Measurements from ENCODE around the gene ABCB7.
"Not testable (repeated sequence)": the region's sequence is repeated elsewhere in the genome, so short reads cannot be mapped to it uniquely, and the experiment has no call there.

ABCB7 gene

DNA sequence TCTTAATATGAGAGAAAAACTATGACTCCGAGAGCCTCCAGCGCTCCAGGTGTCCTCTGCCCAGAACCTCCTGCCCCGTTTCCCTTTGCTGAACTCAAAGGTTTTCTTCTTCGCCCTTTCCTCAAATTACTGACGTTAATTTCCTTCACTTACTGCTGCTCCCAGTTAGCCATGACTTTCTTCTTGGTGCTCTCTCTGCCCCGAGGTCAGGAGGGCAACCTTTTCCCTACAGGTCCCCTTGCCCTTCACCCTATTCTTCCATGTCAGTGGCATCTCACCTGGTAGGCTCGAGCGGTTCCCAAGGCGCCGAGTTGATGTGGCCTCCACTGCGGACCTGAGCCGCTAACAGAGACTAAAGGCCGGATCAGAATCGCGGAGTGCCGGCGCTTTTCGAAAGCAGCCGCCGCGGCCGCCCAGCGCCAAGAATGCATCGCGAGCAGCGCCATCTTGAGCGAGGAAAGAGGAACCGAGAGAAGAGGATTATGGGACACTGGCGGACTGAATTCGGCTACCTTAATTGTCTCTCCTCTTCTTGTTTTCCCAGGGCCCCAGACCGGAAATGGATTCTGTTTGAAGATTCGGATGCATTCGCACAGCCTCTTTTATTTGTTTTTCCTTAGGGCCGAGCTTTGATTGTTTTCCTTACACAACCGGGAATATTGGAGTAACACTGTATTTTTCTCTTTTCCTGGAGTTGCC lies at the start of gene ABCB7:
TSS of gene ABCB7 (minus strand) at position 457 of the 699 bp plus-strand sequence. CDS start at position 446, 11 bp downstream.
- in situ Hi-C loops (cut with HindIII; ENCODE audit: low pct_ligation_motif_present, low pct_unique_long_range_greater_than_20kb, low sequenced_read_pairs): no loop called here
- peak; percentile 63 for DNase-seq

DNA sequence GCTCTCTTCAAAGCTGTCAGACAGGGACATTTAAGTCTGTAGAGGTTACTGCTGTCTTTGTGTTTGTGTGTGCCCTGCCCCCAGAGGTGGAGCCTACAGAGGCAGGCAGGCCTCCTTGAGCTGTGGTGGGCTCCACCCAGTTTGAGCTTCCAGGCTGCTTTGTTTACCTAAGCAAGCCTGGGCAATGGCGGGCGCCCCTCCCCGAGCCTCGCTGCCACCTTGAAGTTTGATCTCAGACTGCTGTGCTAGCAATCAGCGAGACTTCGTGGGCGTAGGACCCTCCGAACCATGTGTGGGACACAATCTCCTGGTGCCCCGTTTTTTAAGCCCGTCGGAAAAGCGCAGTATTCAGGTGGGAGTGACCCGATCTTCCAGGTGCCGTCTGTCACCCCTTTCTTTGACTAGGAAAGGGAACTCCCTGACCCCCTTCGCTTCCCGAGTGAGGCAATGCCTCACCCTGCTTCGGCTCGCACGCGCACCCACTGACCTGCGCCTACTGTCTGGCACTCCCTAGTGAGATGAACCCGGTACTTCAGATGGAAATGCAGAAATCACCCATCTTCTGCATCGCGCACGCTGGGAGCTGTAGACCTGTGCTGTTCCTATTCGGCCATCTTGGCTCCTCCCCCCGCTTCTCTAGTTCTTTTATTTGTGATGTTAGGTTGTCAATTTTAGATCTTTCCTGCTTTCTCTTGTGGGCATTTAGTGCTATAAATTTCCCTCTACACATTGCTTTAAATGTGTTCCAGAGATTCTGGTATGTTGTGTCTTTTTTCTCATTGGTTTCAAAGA lies 32.5 kb upstream of the ABCB7 start:
- in situ Hi-C loops (cut with HindIII; ENCODE audit: low pct_ligation_motif_present, low pct_unique_long_range_greater_than_20kb, low sequenced_read_pairs); DNase-seq: not testable (repeated sequence)

DNA sequence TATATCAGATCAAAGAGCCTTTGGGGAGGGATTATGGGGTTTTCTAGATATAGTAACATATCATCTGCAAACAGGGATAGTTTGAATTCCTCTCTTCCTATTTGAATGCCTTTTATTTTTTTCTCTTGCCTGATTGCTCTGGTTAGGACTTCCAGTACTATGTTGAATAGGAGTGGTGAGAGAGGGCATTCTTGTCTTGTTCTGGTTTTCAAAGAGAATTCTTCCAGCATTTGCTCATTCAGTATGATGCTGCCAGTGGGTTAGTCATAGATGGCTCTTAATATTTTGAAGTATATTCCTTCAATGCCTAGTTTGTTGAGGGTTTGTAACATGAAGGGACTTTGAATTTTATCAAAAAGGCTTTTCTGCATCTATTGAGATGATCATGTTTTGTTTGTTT lies 25.6 kb upstream of the ABCB7 start:
- in situ Hi-C loops (cut with HindIII; ENCODE audit: low pct_ligation_motif_present, low pct_unique_long_range_greater_than_20kb, low sequenced_read_pairs): no loop called here
- DNase-seq: peak; percentile 1

DNA sequence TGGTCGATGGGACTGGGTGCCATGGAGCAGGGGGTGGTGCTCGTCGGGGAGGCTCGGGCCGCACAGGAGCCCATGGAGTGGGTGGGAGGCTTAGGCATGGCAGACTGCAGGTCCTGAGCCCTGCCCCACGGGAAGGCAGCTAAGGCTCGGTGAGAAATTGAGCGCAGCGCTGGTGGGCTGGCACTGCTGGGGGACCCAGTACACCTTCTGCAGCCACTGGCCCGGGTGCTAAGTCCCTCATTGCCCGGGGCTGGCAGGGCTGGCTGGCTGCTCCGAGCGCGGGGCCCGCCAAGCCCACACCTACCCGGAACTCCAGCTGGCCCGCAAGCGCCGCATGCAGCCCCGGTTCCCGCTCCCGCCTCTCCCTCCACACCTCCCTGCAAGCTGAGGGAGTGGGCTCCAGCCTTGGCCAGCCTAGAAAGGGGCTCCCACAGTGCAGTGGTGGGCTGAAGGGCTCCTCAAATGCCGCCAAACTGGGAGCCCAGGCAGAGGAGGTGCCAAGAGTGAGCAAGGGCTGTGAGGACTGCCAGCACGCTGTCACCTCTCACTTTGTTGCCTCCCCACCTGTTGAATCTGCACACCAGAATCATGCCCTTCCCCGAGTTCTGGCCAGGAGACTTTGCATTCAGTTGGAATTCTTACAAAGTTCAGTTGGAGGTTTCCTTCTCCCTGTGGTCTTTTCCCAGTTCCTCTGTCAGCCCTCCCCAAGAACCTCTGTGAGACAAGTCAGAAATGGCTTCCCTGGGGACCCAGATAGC lies 23.6 kb upstream of the ABCB7 start:
- DNase-seq; in situ Hi-C loops (cut with HindIII; ENCODE audit: low pct_ligation_motif_present, low pct_unique_long_range_greater_than_20kb, low sequenced_read_pairs): not testable (repeated sequence)

DNA sequence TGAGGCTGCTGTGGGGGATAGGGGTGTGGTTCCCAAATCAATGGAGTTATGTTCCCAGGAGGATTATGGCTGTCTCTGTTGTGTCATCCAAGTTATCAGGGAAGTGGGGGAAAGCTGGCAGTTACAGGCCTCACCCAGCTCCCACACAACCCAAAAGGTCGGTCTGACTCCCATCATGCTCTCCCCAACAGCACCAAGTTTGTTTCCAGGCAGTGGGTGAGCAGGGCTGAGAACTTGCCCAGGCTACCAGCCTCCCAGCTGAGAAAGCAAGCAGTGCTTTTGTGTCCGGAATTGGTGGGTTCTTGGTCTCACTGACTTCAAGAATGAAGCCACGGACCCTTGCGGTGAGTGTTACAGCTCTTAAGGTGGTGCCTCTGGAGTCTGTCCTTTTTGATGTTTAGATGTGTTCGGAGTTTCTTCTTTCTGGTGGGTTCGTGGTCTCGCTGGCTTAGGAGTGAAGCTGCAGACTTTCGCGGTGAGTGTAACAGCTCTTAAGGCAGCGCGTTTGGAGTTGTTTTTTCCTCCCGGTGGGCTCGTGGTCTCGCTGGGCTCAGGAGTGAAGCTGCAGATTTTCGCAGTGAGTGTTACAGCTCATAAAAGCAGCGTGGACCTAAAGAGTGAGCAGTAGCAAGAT lies 16.3 kb upstream of the ABCB7 start:
- DNase-seq; in situ Hi-C loops (cut with HindIII; ENCODE audit: low pct_ligation_motif_present, low pct_unique_long_range_greater_than_20kb, low sequenced_read_pairs): not testable (repeated sequence)

DNA sequence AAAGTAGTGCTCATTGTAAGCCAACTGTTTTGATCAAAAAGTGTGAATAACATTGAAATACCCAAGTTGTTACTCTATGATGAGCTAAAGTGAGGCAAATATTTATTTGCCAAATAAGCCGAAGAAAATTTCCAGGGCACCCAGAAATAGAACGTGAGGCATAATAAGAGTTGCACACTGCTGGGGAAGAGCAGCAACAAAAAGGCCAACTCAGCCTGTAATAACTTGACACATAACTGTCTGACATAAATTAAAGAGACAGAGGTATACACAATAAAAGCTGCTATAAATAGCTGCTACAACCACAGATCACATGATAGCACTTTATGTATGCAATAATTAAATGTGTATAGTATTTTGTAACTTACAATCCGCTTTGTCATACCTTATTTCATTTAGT lies 2.0 kb upstream of the ABCB7 start:
- in situ Hi-C loops (cut with HindIII; ENCODE audit: low pct_ligation_motif_present, low pct_unique_long_range_greater_than_20kb, low sequenced_read_pairs): no loop called here
- DNase-seq: no peak

DNA sequence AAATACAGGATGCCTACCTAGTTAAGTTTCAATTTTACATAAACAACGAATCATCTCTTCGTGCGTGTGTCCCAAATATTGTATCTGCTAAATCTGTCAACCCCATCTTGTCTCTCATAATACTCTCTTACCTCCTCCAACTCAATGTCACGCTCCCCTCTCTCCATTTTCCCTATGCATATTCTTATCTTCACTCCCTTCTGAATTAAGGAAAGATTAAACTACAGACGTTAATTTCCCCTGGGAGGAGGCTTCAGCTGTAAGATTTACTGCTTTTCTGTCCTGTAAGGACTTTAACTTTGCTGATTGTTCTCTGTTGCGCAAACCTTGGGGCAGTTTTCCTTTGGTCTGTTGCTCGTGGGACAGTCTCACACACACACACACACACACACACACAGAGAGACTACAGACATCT lies 455 bp upstream of the ABCB7 start:
- peak; percentile 0 for DNase-seq
- in situ Hi-C loops (cut with HindIII; ENCODE audit: low pct_ligation_motif_present, low pct_unique_long_range_greater_than_20kb, low sequenced_read_pairs): no loop called here

DNA sequence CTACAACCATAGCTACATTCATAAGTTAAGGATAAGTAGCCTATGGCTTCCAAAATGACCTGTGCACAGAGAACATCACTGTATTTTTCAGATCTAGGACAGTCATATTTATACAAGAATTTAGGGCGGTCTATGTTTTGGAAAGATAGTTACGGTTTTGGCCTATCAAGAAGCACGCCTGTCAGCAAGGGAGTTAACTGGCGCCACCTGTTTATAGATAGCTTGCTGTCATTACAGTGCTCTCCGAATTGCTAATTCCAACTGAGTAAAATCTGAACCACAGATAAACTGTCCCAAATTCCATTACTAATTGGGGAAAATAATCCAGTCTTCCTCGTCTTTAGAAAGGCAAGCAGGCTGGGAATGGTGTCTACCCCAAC lies 646 bp downstream of the ABCB7 start:
- in situ Hi-C loops (cut with HindIII; ENCODE audit: low pct_ligation_motif_present, low pct_unique_long_range_greater_than_20kb, low sequenced_read_pairs): no loop called here
- DNase-seq: no peak

DNA sequence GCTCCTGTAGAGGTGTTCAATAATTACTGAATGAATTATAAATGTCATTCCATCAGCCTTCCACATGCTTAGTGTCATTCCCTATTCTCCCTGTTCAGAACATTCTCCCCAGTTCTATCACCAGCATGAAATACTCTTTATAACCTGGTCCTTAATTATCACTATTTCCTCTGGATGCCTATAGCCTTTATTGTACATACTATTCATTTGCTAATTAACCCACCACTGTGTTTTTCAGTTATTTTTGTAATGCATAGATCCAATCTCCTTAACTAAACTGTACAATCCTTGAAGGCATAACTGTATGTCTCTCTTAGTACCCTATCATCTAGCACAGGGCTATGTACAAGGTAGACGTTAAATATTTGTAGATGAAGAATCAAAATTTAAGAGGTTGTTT lies 1.2 kb downstream of the ABCB7 start:
- DNase-seq: no peak
- in situ Hi-C loops (cut with HindIII; ENCODE audit: low pct_ligation_motif_present, low pct_unique_long_range_greater_than_20kb, low sequenced_read_pairs): no loop called here

DNA sequence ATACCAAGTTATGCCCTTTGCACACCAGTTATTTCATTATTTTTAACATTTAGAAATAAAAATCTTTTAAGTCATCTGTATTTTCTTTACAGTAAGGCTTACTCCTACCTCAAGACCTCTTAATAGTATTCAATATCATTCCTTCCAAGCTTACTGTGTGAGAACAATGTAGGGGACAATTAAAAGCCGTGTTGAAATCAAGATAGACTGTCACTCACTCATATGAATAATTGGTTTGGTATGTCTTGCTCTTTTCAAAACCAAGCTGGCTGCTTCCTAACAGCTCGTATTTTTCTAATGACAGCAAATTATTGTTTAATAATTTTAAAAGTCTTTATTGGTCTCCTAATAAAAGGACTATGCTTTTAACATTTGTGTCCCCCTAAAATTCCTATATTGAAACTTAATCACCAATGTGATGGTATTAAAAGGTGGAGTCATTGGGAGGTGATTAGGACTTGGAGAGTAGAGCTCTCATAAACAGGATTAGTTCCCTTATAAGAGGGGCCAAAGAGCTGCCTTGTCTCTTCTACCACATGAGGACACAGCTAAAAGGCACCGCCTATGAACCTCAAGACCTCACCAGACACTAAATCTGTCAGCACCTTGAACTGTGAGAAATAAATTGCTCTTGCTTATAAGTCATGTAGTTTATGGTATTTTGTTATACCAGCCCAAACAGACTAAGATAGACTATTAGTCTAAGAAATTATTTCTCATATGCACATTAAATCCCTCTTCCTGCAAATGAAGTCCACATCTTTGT lies 4.1 kb downstream of the ABCB7 start:
- DNase-seq: no peak
- in situ Hi-C loops (cut with HindIII; ENCODE audit: low pct_ligation_motif_present, low pct_unique_long_range_greater_than_20kb, low sequenced_read_pairs): no loop called here

DNA sequence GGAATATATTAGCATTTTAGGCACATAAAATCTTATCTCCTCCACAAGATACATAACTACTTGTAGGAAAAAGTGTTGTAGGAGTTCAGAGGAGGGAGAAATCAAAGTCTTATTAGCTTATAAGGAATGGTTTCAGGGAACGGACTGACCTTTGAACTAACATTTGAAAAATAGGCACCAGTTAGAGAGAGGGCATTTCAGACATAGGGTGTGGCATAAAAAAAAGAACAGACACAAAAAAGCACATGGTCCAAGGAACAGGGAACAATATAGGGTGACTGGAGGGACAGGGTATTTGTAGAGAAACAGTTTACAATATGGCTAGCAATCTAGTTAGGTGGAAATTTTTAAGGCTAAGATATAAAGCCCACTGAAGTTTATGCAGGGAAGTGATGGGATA lies 6.4 kb downstream of the ABCB7 start:
- no peak for DNase-seq
- in situ Hi-C loops (cut with HindIII; ENCODE audit: low pct_ligation_motif_present, low pct_unique_long_range_greater_than_20kb, low sequenced_read_pairs): no loop called here

DNA sequence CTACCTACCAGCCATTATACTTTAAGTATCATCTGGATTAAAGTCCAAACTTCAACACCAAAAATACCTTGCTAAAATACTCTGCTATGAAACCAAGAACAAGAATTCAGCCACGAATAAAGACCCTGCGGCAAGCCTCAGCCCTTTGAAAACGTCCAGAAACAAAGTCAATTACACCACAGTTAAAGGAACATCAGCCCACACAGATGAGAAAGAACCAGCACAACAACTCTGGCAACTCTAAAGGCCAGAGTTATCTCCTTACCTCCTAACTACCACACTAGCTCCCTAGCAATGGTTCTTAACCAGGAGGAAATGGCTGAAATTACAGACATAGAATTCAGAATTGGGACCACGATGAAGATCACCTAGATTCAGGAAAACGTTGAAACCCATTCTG lies 23.4 kb downstream of the ABCB7 start:
- in situ Hi-C loops (cut with HindIII; ENCODE audit: low pct_ligation_motif_present, low pct_unique_long_range_greater_than_20kb, low sequenced_read_pairs): no loop called here
- DNase-seq: no peak

DNA sequence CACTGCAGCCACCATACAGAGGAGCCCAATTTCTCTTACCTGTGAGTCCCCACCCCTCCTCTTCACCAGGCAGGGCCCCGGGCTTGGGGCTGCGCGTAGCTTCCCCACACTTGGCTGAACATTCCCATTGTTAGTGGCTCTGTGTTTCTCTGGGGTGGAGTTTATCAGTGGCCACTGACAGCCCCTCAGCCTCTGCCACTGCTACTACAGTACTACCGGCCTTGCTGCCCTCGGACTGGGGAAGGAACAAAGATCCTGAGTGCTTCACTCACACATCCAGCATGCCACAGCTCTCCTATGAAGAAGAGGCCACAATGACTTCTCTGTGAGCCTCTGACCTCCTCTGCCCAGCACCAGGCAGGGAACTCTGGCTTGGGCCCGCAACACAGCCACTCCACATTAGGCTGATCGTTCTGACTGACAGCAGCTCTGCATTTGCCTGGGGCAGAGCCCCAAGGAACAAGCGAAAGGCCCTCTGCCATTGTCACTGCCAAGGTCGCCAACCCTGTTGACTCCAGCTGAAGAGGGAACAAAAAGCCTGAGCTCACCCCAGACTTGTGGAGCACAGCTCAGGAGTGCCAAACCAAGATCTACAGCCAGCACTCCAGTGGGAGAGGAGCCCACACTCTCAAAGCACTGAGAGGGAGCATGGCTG lies 24.0 kb downstream of the ABCB7 start:
- in situ Hi-C loops (cut with HindIII; ENCODE audit: low pct_ligation_motif_present, low pct_unique_long_range_greater_than_20kb, low sequenced_read_pairs): no loop called here
- no peak for DNase-seq

DNA sequence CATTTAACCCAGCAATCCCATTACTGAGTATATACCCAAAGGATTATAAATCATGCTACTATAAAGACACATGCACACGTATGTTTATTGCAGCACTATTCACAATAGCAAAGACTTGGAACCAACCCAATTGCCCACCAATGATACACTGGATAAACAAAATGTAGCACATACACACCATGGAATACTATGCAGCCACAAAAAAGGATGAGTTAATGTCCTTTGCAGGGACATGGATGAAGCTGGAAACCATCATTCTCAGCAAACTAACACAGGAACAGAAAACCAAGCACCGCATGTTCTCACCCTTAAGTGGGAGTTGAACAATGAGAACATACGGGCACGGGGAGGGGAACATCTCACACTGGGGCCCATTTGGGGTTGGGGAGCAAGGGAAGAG lies 27.0 kb downstream of the ABCB7 start:
- DNase-seq; in situ Hi-C loops (cut with HindIII; ENCODE audit: low pct_ligation_motif_present, low pct_unique_long_range_greater_than_20kb, low sequenced_read_pairs): not testable (repeated sequence)

DNA sequence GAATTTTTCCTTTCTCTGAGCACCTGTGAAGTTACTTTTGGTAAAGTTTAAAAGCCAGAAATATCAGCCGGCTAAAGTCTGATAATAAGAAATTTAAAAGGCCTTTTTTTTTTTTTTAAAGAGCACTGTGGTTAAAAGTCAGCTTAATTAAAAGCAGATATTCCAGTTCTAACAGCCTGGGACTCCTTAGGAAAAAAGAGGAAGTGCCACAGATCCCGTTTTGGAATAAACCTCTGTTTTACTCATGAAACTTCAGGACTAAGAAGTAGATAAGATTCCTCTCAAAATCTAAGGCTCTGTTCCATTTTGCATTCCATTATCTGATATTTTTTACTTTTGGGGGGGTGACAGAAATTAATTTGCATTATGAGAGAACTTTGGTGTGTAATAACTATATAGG lies 37.8 kb downstream of the ABCB7 start:
- DNase-seq: no peak
- in situ Hi-C loops (cut with HindIII; ENCODE audit: low pct_ligation_motif_present, low pct_unique_long_range_greater_than_20kb, low sequenced_read_pairs): no loop called here

DNA sequence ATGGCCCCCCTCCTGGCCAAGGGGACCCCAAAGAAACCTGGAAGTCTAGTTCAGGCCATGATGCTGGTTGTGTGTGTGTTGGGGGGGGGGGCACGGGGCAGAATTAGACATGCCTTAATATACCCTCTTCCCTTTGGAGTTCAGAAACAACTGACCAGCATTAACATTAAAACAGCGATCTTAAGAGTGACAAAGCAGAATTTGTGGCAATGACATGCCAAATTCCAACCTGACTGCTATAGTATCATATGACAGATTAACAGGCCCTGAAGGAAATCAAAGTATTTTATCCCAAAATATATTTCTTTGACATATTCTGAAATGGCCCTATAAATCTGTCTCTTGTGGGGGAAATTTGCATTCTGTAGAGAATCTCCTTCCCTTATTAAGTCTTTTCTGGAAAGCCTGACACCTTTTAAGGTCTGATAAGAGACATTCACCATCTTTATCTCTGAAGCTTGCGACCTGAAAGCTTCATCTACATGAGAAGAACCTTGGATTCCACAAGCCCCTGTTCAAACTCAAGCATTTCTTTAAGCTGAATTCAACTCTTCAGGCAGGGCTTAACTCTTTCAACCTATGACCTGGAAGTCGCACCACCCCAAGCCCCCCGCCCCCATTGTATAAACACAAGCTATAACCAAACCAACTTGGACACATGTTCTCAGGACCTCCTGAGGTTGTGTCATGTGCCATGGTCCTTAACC lies 40.2 kb downstream of the ABCB7 start:
- in situ Hi-C loops (cut with HindIII; ENCODE audit: low pct_ligation_motif_present, low pct_unique_long_range_greater_than_20kb, low sequenced_read_pairs): no loop called here
- DNase-seq: no peak

DNA sequence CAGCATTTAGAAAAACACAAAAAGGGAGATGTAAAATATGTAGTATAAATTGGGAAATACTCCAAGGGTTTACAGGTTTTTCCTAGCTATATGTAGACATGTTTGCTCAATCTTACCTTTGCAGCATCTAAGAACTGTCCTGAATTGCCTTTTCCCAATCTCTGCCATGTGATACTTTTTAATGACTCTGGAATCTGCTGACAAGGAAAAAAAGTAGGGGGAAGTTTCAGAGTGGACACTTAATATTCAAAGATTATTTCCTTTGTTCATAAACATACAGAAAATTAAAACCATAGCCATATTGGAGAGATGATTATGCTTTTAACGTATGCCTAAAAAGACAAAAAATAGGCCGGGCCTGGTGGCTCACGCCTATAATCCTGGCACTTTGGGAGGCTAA lies 41.4 kb downstream of the ABCB7 start:
- DNase-seq: no peak
- in situ Hi-C loops (cut with HindIII; ENCODE audit: low pct_ligation_motif_present, low pct_unique_long_range_greater_than_20kb, low sequenced_read_pairs): no loop called here

Data from ACHN (cell line).